Endodermal cell (in vitro differentiated cells): Measurements from ENCODE around the gene SMPDL3A. TPM values are rescaled to one million over a fixed set of nuclear protein-coding genes. Genes with fewer than 3 reads are reported as not detected.
A peak's percentile ranks its signal among the peaks of the same experiment; 100 is the strongest.
"Not testable (repeated sequence)": the region's sequence is repeated elsewhere in the genome, so short reads cannot be mapped to it uniquely, and the experiment has no call there.

Source experiments
- DNase-seq: peaks from one replicate; pipeline ENCODE4 v3.0.0-alpha.2; 2017
- H3K27ac ChIP-seq: 2 replicates; pipeline ENCODE4 v1.5.1; 2013; ENCODE audit warnings: mild to moderate bottlenecking, low read depth, low read length, moderate library complexity
- H3K27me3 ChIP-seq: 2 replicates; pipeline ENCODE4 v1.6.1; 2013; ENCODE audit warnings: mild to moderate bottlenecking, low read length, moderate library complexity; ENCODE audit not compliant: insufficient read depth, control insufficient read depth, poor library complexity, severe bottlenecking
- H3K36me3 ChIP-seq: 2 replicates; pipeline ENCODE4 v1.7.0; 2013; ENCODE audit warnings: mild to moderate bottlenecking, low read length, moderate library complexity; ENCODE audit not compliant: control insufficient read depth, insufficient read depth
- H3K4me1 ChIP-seq: one replicate; pipeline ENCODE4 v1.7.0; 2013; ENCODE audit warnings: low read length; ENCODE audit not compliant: control insufficient read depth, insufficient read depth
- H3K4me3 ChIP-seq: 2 replicates; pipeline ENCODE4 v1.5.1; 2013; ENCODE audit warnings: mild to moderate bottlenecking, low read length, moderate library complexity
- H3K9ac ChIP-seq: 2 replicates; pipeline ENCODE4 v1.6.1; 2013; ENCODE audit warnings: mild to moderate bottlenecking, low read length, moderate library complexity; ENCODE audit not compliant: poor library complexity, severe bottlenecking; ENCODE audit errors: extremely low read depth
- H3K9me3 ChIP-seq: 2 replicates; pipeline ENCODE4 v1.6.1; 2013; ENCODE audit warnings: mild to moderate bottlenecking, low read length, moderate library complexity; ENCODE audit not compliant: control insufficient read depth
- H3K27ac Mint-ChIP-seq: 2 replicates; pipeline ENCODE4 v1.8.0; 2020; ENCODE audit warnings: mixed read lengths
- H3K27me3 Mint-ChIP-seq: 2 replicates; pipeline ENCODE4 v1.8.0; 2021; ENCODE audit warnings: mild to moderate bottlenecking, mixed read lengths; ENCODE audit not compliant: insufficient read depth
- H3K36me3 Mint-ChIP-seq: 2 replicates; pipeline ENCODE4 v1.8.0; 2020; ENCODE audit warnings: low read depth, mixed read lengths
- H3K4me1 Mint-ChIP-seq: 2 replicates; pipeline ENCODE4 v1.8.0; 2020; ENCODE audit warnings: mixed read lengths
- H3K4me3 Mint-ChIP-seq: 2 replicates; pipeline ENCODE4 v1.8.0; 2020; ENCODE audit warnings: mild to moderate bottlenecking, moderate library complexity, mixed read lengths
- H3K9me3 Mint-ChIP-seq: 2 replicates; pipeline ENCODE4 v1.8.0; 2020; ENCODE audit warnings: mild to moderate bottlenecking, mixed read lengths
- CTCF ChIP-seq: fragments of 200-600 bp; sonication (generic); conservative IDR thresholded peaks from 2 replicates; pipeline ENCODE4 v1.5.0; 2021; ENCODE audit warnings: antibody characterized with exemption, mild to moderate bottlenecking
- WGBS, 2 experiments: methylation state at CpG; one replicate each; pipeline versions ENCODE4 v1.1.5 to v1.1.7; 2013; ENCODE audit warnings: missing lambda C conversion rate in 2 of 2, mixed read lengths in 1 of 2; ENCODE audit not compliant: insufficient coverage in 1 of 2, insufficient read length in 1 of 2; 5-methylcytosine and 5-hydroxymethylcytosine counted together
- total RNA-seq, 2 donors: library from RNA; stranded (reverse); fragmentation: NEBNext Ultra II Directional in 1 of 2; extraction: Animal tissue kit (Norgen Biotek cat#: 25700) in 1 of 2; gene quantifications; 2 replicates in 1 of 2; 3 replicates in 1 of 2; pipeline ENCODE4 v1.2.1, GENCODE V29; 2021

SMPDL3A gene
- total RNA-seq, 2 donors from 2014 or later = 2.8 to 3.2 TPM

- H3K27ac Mint-ChIP-seq, H3K4me1 Mint-ChIP-seq: not testable (repeated sequence)
These were observed 44.8 kb upstream of the SMPDL3A start for GRCh38 chr6:122744247-122744646.

GRCh38 chr6:122744856-122745255, 44.2 kb upstream of the SMPDL3A start:
- not testable (repeated sequence) for H3K27ac ChIP-seq, H3K4me3 ChIP-seq, H3K27ac Mint-ChIP-seq, H3K36me3 ChIP-seq, H3K27me3 ChIP-seq, H3K36me3 Mint-ChIP-seq, DNase-seq, H3K4me3 Mint-ChIP-seq, H3K9ac ChIP-seq, H3K4me1 ChIP-seq, H3K4me1 Mint-ChIP-seq
- H3K9me3 Mint-ChIP-seq = peaks cover 40% of the 10 kb centered on the region
- 96 to 100% methylated on average over 1 to 3 of the region's 3 CpGs for WGBS, 2 experiments
- peaks cover 34% of the 10 kb centered on the region for H3K9me3 ChIP-seq
- peaks cover 30% of the 10 kb centered on the region for H3K27me3 Mint-ChIP-seq

More at GRCh38 chr6:122744247-122744646, 44.8 kb upstream of the SMPDL3A start:
- Mint-ChIP-seq H3K9me3 (peaks cover 34% of the 10 kb centered on the region), H3K27me3 (peaks cover 30% of the 10 kb centered on the region)
- H3K4me1 ChIP-seq, H3K27ac ChIP-seq, H3K36me3 ChIP-seq, H3K4me3 Mint-ChIP-seq, H3K36me3 Mint-ChIP-seq, H3K9ac ChIP-seq, DNase-seq, H3K27me3 ChIP-seq, H3K4me3 ChIP-seq: not testable (repeated sequence)
- peak; percentile 62 for TF ChIP-seq CTCF
- 42 to 86% methylated on average over 2 to 7 of the region's 8 CpGs for WGBS, 2 experiments
- H3K9me3 ChIP-seq = peaks cover 28% of the 10 kb centered on the region

GRCh38 chr6:122746688-122747087, 42.4 kb upstream of the SMPDL3A start:
- Mint-ChIP-seq H3K9me3 (peaks cover 31% of the 10 kb centered on the region), H3K36me3 (peaks cover 5% of the 10 kb centered on the region), H3K27ac (no peak overlapping the region), H3K4me3 (no peak overlapping the region), H3K27me3 (peaks cover 42% of the 10 kb centered on the region), H3K4me1 (peaks cover 7% of the 10 kb centered on the region)
- WGBS, 2 experiments = 94 to 95% methylated on average over 6 to 9 of the region's 9 CpGs
- no peak overlapping the region for H3K9ac ChIP-seq
- no peaks in the 10 kb centered on the region for H3K4me1 ChIP-seq
- no peak for TF ChIP-seq CTCF
- no peak for DNase-seq
- no peak overlapping the region for H3K4me3 ChIP-seq
- H3K36me3 ChIP-seq = no peaks in the 10 kb centered on the region
- no peak overlapping the region for H3K27ac ChIP-seq
- H3K27me3 ChIP-seq = no peaks in the 10 kb centered on the region
- peaks cover 26% of the 10 kb centered on the region for H3K9me3 ChIP-seq

- H3K4me3 Mint-ChIP-seq = no peak overlapping the region
- no peak overlapping the region for H3K27ac Mint-ChIP-seq
- Histone ChIP-seq H3K27ac (no peak overlapping the region), H3K27me3 (no peaks in the 10 kb centered on the region), H3K4me1 (no peaks in the 10 kb centered on the region), H3K4me3 (peak overlapping the region; percentile 23), H3K9ac (no peak overlapping the region), H3K9me3 (peaks cover 24% of the 10 kb centered on the region), H3K36me3 (no peaks in the 10 kb centered on the region)
- H3K27me3 Mint-ChIP-seq = peaks cover 48% of the 10 kb centered on the region
- DNase-seq = no peak
- peaks cover 7% of the 10 kb centered on the region for H3K4me1 Mint-ChIP-seq
- TF ChIP-seq CTCF = no peak
- 97 to 100% methylated on average over 3 to 10 of the region's 10 CpGs for WGBS, 2 experiments
- H3K9me3 Mint-ChIP-seq = peaks cover 28% of the 10 kb centered on the region
- peaks cover 5% of the 10 kb centered on the region for H3K36me3 Mint-ChIP-seq
These were observed 41.5 kb upstream of the SMPDL3A start for GRCh38 chr6:122747573-122747972.

GRCh38 chr6:122748945-122749344, 40.1 kb upstream of the SMPDL3A start:
- H3K4me3 Mint-ChIP-seq, H3K27me3 ChIP-seq, H3K9ac ChIP-seq, DNase-seq, H3K36me3 ChIP-seq, H3K4me1 ChIP-seq, H3K27ac ChIP-seq, H3K27ac Mint-ChIP-seq, H3K36me3 Mint-ChIP-seq: not testable (repeated sequence)
- Mint-ChIP-seq H3K4me1 (peaks cover 16% of the 10 kb centered on the region), H3K27me3 (peaks cover 54% of the 10 kb centered on the region), H3K9me3 (peaks cover 31% of the 10 kb centered on the region)
- Histone ChIP-seq H3K9me3 (peaks cover 24% of the 10 kb centered on the region), H3K4me3 (peak overlapping the region; percentile 66)
- 95% methylated on average over 2 of the region's 5 CpGs; no CpG with 5 or more reads in 1 of the 2 experiments for WGBS, 2 experiments
